SKM-1 (cell line): ENCODE measurements around the gene ATP8B4.

Experiments
- DNase-seq: peaks from one replicate; lab custom pipeline; 2025; ENCODE audit not compliant: unreplicated experiment; lab: John Stamatoyannopoulos, UW

Gene ATP8B4

DNA sequence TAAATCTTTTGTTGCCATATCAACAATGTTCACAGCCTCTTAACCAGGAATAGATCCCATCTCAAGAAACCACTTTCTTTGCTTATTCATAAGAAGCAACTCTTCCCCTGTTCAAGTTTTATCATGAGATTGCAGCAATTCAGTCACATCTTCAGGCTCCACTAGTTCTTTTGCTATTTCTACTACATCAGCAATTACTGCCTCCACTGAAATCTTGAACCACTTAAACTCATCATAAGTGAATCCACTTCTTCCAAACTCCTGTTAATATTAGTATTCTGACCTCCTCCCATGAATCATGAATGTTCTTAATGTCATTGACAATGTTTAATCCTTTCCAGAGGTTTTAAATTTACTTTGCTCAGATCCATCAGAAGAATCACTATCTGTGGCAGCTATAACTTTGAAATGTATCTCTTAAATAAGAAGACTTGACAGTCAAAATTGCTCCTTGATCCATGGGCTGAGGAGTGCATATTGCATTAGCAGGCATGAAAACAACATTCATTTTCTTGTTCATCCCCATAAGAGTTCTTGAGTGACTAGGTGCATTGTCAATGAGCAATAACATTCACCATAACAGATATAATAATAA, 292.3 kb downstream of the ATP8B4 start:
- DNase-seq = no peak

DNA sequence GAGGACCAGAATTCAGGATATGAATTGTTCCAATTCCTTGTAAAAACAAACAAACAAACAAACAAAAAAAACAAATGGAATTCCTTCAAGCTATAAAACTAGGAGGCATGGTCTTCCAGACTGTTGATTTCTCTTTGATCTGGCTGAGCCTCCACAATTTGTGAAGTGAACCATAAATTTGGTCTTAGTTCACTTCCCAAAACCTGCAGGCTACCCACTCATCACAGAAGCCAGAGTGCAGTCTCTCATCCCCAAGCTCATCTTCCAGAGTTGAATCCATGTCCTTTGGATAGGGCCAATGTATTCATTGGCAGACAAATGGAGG, 294.3 kb downstream of the ATP8B4 start:
- no peak for DNase-seq

DNA sequence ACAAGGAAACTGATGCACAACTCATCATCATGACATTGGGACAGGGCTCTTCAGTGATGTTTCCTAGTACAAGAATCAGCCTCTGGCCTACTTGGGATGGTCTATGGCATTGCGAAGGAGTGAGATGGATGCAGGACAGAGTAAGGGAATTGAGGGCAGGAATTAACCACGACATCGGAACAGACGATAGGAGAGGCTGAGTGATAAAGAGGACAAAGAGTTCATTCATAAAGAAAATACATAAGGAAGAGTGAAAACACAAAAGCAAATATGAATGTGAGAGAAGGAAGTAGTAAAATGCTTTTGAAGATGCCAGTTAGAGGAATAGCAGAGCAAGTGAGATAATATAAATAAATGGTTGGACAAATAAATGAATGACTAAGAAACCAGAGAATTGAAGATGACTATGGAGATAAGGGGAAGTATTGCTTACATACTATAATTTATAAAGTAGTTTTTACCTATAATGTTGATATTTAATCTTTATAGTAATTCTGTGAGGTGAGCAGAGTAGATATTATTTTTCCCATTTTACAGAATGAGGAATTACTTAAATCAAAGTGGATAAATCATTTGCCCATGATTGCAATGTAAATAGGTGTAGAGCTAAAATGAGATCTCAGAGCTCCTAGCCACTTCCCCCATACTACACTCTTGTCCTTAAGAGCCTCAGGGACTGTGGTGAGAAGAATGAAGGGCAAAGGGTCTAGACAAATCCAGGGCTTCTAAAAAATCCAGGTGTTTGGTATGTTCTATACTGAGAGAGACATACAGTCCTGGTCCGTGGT, 294.9 kb downstream of the ATP8B4 start:
- no peak for DNase-seq

DNA sequence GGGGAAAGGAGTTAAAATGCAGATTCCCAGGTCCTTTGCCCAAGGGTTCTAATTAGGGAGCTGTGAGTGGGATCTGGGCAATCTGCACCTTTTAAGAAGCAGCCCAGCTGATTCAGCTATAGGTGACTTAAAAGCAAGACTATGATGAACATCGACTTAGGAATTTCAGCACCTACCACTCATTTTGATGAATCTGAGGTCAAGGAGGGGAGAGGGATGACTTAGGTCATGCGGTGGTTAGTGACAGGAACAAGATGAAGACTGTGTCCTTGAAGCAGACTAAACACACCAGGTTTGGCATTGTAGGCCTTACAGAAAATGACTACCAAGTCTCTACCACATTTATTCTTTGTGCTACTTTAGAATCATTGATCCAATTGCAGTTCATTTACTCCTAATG, 301.9 kb downstream of the ATP8B4 start:
- DNase-seq = no peak

DNA sequence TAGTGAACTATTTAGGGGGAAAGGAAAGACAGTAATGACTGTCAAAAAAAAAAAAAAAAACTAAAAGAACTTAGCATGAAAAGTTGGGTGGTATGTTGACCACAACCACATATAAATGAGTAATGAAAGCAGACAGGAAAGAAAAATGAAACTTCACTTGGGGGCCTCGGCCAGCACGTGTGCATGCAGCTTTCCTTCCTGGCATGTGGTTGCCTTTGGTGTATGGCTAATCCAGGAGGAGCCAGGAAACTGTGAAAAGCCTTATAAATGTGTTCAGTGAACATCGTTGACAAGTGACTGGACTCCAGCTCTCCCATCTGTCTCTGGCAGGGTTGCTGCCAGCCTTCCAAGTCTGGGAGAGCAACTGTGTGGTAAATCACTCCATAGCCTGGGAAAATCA, 303.1 kb downstream of the ATP8B4 start:
- no peak for DNase-seq

DNA sequence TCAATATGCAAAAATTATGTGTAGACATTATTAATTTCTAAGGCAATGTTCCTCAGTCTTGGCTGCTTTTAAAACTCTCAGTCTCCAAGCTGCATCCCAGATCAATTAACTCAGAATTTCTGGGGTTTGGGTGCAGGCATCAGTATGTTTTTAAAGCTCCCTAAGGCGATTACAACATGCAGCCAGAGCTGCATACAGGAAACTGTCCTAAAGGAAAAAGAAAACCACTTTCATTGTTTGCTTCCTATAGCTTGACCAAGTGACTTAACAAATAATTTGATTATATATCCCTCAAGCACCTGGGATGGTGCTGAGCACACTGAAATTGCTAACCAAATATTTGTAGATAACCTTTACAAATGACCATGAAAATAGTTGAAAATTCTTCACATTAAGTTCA, 303.5 kb downstream of the ATP8B4 start:
- no peak for DNase-seq

DNA sequence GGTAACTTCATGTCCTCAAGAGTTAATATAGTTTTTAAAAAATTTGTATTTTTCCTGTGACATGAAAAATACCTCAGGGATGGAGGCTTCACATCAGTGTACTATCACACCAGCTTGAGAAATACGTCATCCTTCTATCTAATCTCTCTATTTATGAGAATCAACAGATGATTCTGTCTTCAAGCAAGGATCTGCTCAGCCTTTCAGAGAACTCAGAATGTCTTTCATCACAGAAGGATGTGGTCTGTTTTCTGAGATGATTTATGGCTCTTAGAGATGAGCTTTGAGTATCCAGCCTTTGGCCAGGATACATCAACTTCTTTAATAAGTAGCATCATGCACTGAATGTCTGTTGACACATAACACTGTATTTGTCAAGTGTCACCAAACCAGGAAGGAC, 304.3 kb downstream of the ATP8B4 start:
- no peak for DNase-seq

DNA sequence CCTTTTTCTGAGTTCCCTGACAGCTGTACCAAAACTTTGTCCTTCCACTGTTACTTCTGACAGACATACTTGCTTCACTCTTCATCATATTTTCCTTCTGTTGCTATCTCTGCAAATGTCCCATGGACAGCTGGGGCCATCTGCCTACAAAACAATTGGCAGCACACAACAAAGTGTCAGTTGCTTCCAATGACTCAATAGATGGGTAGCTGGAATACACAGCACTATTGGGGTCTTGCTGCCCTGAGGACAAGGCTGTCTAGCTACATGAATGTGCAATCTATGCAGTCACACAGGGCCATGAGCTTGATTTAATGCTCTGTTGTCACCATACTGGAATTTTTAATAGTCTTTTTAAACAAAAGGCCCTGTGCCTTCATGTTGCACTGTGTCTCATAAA, 305.4 kb downstream of the ATP8B4 start:
- no peak for DNase-seq

DNA sequence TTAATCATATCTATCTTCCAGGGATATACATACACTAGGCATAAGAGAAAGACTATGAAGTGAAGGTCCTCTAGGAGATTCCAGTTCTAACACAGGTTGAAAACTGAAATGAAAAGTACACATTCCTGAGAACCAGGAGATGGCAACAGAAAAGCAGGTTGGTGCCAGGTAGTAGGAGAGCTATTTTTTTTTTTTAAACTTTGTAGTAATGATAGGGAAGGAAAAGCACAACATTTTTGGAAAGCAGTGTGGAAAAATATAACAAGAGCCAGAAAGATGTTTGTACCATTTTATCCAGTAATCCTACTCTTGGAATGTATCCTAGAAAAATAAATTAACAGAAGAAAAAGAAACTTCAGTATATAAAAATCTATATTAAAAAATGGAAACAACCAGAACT, 308.3 kb downstream of the ATP8B4 start:
- DNase-seq = no peak

DNA sequence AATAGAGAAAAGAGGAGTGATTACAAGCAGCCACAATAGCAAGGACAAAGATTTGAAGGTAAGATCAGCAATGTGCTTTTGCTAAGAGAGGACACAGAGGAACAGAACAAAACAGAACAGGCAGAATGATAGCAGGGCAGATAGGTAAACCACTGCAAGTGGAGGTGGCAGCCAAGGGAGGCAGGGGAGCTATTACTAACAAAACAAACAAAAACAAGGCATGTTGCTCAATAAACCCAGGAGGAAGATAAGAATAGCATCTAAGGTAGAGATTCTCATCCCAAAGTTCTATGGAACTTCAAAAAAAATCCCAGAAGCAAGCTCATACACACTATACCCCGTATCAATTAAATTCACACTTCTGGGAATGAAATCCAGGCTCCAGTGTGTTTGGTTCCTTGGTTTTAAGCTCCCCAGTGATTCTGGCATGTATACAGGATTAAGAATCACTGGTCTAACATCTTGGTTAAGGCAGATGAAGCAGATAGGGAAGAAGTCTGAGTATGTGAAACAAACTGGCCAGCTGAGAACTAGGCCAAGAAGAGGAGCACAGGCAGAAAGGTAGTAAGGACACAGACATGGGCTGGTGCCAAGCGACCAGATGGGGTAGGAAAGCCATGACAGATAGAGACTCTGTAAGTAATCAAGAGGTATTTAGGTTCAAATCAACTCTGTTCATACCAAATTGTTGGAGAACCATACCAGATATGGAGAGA, 309.0 kb downstream of the ATP8B4 start:
- DNase-seq = no peak

DNA sequence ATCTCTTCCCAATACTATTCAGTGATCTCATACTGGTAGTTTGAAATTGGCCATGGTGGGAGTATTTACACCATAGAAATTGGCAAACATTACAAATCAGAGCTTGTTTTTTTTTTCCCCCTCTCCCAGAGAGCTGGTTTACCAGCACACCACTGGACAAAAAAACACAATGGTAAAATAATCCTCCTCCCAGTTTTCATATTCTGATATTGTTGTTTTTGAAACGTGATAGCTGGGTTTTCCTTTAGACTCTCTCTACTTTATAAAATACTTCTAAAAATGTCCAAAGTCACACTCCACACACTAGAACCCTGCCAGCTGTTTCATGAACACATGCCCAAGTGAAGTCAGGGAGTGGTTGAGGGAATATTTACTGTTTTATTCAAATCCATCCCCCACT, 310.7 kb downstream of the ATP8B4 start:
- no peak for DNase-seq
